Stimulated activated CD8-positive, alpha-beta memory T cell treated with anti-CD3 and anti-CD28 coated beads, Interleukin-12 subunit alpha, Interleukin-12 subunit beta, amount 100 ng/mL, for 24 hours (primary cell): ENCODE measurements around the gene KIF1B.

Experiments
- DNase-seq: peaks from one replicate; pipeline ENCODE4 v3.0.0-alpha.2; 2020; ENCODE audit errors: extremely low read depth

Gene KIF1B

DNA sequence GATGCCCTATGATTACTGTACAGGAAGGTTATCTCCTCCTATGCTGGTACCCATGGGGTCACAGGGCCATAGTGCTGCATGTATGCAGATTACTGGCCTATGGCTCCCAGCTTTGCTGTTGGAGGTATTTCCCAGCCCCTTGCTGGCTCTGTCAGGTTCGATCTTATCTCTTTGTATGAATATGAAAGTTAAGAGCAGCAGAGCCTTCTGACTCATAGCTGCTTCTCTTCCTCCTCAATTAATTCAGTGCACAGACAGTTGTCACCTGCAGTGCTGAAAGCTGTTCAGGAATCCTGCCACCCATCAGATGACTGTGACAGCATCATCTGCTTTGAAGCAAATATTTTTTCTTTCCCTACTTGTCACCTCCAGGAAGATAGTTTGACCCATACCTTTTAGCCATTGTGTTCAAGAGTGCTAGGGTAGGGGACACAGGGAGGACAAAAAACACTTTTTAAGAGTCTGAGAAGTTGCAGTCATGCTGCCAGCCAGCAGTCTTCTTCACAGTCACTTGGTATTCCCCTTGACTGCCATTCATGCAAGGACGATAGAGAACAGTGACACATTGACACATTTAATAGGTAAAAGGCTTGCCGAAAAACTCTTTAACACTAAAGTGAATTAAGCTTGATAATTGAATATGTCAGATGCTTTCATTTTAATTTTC lies 73.1 kb downstream of the KIF1B start:
- DNase-seq: no peak

DNA sequence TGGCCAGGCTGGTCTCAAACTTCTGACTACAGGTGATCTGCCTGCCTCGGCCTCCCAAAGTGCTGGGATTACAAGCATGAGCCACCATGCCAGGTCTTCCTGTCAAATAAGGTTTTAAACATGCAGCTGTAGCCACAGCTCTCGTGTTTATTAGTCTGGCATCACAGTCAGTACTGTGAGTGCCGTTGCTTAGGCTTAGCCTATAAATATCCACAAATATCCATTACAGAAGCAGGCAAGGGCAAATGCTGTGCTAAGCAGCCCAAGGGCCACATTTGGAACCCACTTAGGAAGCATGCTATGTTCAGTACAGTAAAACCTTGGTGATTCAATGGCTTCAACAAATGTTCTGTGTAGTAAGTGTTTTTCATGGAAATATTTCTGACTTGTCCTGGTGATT lies 75.9 kb downstream of the KIF1B start:
- DNase-seq: no peak

GRCh38 chr1:10287023-10287645 lies 76.8 kb downstream of the KIF1B start:
- no peak for DNase-seq

DNA sequence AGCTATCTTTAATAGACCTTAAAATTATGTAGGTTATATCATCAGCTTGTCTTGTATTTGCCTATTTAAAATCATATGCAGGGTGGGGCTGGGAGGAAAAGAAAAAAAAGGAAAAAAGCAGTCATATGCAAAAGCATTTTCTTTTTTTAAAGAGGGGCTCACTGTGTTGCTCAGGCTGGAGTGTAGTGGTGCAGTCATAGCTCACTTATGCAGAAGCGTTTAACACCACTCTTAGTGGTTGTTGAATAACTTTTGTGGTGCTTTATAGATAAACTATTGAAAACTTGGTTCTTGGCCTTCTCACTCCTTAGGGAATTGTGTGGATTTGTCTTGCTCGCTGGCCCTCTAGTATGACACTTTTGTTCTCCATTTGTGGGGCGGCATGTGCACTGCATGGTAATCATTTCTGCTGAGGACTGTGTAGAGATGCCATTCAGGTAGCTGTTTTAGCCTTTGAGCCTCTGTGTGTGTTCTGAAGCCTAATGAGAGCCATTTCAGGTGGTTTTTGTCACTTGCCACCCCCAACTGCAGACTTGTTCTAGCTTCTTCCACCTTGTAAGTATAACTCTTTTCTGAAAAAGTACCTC lies 77.8 kb downstream of the KIF1B start:
- no peak for DNase-seq

- no peak for DNase-seq
Measured at GRCh38 chr1:10291705-10292104, 81.3 kb downstream of the KIF1B start.

- no peak for DNase-seq
Measured at GRCh38 chr1:10292188-10292587, 81.8 kb downstream of the KIF1B start.

- DNase-seq: no peak
Measured at GRCh38 chr1:10295481-10296085, 85.2 kb downstream of the KIF1B start.

DNA sequence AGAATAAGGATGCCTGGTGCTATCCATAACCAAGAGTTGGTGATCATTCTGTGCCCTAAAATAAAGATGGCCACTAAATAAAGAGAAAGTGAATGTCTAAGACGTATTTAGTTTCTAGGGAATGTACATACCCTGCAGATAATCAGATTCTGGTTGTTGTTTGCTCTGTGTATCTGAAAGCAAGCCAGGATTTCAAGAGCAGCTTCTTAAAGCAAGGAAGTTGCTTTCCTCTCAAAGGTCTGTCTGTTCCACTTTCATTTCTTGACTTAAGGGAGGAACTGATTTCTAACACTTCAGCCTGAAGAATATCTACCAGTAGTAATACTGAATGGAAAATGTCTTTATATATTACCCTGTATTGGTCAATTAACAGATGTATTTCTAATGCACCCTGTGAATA lies 88.8 kb downstream of the KIF1B start:
- no peak for DNase-seq

DNA sequence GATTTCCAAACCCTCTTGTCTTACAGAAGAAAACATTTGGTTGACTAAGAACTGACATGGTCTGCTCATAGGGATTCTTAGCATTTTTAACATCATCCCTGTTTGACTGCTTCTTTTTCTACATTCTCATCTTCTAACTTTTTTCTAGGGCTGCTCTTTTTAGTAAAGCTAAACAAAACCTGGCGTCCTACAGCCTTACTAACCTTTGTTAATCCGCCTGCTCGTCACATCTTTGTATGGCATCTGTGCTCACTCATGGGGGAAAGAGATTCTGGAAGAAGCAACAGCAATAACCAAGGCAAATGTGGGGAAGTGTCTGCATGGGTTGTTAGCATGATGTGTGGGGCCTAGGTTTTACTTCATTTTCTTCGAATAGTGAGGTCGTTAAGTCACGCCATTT lies 92.0 kb downstream of the KIF1B start:
- no peak for DNase-seq

DNA sequence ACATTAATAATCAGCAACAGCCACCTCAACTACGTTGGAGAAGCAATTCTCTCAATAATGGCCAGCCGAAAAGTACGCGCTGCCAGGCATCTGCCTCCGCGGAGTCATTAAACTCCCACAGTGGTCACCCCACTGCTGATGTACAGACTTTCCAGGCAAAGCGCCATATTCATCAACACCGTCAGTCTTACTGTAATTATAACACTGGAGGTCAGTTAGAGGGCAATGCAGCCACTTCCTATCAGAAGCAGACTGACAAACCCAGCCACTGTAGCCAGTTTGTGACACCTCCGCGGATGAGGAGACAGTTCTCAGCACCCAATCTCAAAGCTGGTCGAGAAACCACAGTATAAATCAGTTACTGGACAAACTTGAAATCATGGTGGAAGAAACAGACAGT lies 93.9 kb downstream of the KIF1B start:
- DNase-seq: no peak

GRCh38 chr1:10306435-10306834 lies 96.1 kb downstream of the KIF1B start:
- no peak for DNase-seq

DNA sequence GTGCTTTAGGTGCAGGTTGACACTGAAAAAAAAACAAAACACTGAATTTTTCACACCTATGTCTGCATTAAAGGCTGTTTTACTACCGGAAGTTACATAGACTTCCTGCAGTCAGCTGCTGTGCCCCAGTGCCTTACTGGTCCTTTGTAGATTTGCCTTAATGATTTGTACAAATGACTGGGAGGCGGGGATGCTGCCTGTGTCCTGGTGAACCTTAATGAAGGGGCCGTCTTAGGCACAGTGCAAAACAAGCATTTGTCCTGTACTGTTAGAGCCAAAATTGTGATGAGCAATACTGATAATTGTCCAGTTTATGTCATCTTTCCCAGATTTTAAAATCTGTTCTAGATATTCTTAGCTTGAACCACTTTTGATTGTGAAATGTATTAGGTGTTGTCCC lies 97.6 kb downstream of the KIF1B start:
- DNase-seq: no peak

DNA sequence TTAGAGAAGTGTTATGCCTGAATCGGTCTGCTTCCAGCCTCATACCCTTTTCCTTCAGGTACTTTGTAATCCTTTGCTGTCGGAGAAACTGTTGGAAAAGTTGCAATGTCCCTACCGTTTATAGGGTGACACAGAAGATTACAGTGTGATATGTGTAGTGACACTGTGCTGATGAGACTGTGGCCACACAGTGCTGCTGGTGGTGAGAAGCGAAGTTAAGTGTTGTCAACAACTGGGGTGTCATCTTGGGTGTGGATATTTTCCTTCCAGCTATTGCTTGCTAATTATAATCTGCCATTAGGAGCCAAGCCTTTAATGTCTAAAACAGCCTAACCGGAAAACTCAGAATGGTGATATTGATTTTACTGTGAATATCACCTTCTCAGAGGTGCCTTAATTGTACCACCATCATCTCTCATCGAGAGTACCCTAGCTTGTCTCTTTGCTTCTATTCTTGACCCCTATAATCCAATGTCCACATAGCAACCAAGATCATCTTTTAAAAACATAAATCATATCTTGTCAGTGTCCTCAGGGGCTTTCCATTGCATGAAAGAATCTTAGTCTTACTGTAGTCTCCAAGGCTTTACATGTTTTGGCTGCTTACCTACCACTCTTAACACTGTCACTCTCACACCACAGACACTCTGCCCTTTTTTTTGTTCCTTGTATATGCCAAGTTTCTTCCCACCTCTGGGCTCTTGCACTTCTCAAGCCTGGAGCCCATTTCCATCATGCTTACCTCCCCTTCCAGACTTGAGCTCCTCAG lies 99.1 kb downstream of the KIF1B start:
- no peak for DNase-seq

DNA sequence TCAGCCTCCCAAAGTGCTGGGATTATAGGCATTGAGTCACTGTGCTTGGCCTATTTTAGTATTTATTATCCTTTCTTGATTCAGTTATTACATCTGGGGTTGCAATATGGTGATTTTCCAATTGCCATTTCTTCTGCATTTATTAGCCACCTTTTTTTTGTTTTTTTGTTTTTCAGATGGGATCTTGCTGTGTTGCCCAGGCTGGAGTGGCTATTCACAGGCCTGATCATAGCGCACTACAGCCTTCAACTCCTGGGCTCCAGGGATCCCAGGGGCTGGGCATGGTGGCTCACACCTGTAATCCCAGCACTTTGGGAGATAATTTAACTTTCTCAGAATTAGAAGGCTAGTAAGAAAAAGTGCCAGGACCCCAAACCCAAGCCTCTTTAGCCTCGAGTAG lies 106.4 kb downstream of the KIF1B start:
- DNase-seq: no peak

DNA sequence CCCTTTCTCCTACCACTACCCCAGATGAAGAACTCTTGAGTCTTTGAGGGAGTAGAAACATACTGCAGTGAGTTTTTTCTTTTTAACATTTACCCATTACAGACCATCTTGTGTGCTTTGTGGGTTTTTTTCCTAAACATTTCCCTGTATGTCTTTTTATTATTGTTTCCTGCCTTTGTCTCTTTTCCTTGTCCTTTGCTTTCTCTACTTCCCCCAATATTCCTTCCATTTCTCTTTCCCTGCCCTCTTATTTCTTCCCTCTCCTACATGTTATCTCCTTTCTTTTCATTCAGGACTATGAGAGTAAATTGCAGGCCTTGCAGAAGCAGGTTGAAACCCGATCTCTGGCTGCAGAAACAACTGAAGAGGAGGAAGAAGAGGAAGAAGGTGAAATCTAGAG lies 109.4 kb downstream of the KIF1B start:
- DNase-seq: no peak

GRCh38 chr1:10320336-10320735 lies 110.0 kb downstream of the KIF1B start:
- no peak for DNase-seq

GRCh38 chr1:10322821-10323220 lies 112.5 kb downstream of the KIF1B start:
- DNase-seq: no peak

DNA sequence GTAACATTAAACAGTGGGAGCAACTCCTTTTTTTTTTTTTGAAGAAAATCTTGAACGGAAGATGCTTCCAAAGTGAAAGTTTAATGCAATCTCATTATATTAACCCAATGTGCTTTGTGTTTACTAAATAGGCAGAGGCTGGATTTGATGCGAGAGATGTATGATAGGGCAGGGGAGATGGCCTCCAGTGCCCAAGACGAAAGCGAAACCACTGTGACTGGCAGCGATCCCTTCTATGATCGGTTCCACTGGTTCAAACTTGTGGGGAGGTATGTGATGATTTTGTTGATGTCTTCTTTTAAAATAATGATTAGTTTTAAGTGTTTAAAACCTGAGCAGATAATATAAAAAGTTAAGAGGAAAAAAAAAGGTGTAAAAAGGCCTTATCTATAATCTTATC lies 114.3 kb downstream of the KIF1B start:
- DNase-seq: no peak

GRCh38 chr1:10325521-10325920 lies 115.2 kb downstream of the KIF1B start:
- DNase-seq: no peak

GRCh38 chr1:10326251-10326650 lies 115.9 kb downstream of the KIF1B start:
- no peak for DNase-seq

- DNase-seq: no peak
Measured at GRCh38 chr1:10328180-10328963, 118.0 kb downstream of the KIF1B start.

GRCh38 chr1:10337436-10337835 lies 127.1 kb downstream of the KIF1B start:
- no peak for DNase-seq
